ENCODE measurements around the gene HEATR5A.

- TF ChIP-seq, protein P1, sequence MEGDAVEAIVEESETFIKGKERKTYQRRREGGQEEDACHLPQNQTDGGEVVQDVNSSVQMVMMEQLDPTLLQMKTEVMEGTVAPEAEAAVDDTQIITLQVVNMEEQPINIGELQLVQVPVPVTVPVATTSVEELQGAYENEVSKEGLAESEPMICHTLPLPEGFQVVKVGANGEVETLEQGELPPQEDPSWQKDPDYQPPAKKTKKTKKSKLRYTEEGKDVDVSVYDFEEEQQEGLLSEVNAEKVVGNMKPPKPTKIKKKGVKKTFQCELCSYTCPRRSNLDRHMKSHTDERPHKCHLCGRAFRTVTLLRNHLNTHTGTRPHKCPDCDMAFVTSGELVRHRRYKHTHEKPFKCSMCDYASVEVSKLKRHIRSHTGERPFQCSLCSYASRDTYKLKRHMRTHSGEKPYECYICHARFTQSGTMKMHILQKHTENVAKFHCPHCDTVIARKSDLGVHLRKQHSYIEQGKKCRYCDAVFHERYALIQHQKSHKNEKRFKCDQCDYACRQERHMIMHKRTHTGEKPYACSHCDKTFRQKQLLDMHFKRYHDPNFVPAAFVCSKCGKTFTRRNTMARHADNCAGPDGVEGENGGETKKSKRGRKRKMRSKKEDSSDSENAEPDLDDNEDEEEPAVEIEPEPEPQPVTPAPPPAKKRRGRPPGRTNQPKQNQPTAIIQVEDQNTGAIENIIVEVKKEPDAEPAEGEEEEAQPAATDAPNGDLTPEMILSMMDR (IDR thresholded peaks at IDR 0.05), result no peak
- TF ChIP-seq EZH2 (IDR thresholded peaks at IDR 0.05; ENCODE audit: borderline replicate concordance, insufficient read depth, low read depth, low read length, poor library complexity, severe bottlenecking), result no peak
Observed at GRCh38 chr14:31465111-31465510, 44.8 kb upstream of the HEATR5A start.
